DOHH2 (cell line): Measurements from ENCODE around the gene TMEM244.

Source experiments
- EZH2phosphoT487 ChIP-seq: fragments of 200-600 bp; sonication (generic); IDR thresholded peaks from 2 replicates; pipeline ENCODE4 v1.6.1; 2017; ENCODE audit warnings: borderline replicate concordance, mild to moderate bottlenecking, antibody characterized with exemption, low read length, moderate library complexity, mixed read lengths
- TF ChIP-seq, protein P1 (sequence below): fragments of 200-600 bp; sonication (generic); IDR thresholded peaks from one replicate; pipeline ENCODE4 v1.5.1; 2014; ENCODE audit warnings: antibody characterized with exemption, mild to moderate bottlenecking, low read depth, low read length; ENCODE audit not compliant: poor library complexity, severe bottlenecking

DNA sequence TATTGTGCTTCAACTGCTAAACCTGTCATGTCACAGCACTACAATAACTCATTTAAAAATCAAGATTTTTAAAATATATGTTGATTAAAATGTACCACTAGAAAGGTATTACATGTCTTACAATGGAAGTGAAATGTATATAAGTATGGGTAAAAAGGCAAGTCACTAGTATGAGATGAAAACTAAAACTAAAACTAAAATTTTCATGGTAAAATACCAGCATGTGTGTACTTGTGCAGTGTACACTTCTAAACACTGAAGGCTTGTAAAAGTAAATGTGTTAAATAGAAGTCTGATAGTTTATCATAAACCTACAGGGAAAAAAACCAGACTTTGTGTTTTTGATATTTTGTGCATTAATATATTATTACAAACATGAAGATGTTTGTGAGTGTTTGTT lies 13.7 kb upstream of the TMEM244 start:
- TF ChIP-seq, protein P1, sequence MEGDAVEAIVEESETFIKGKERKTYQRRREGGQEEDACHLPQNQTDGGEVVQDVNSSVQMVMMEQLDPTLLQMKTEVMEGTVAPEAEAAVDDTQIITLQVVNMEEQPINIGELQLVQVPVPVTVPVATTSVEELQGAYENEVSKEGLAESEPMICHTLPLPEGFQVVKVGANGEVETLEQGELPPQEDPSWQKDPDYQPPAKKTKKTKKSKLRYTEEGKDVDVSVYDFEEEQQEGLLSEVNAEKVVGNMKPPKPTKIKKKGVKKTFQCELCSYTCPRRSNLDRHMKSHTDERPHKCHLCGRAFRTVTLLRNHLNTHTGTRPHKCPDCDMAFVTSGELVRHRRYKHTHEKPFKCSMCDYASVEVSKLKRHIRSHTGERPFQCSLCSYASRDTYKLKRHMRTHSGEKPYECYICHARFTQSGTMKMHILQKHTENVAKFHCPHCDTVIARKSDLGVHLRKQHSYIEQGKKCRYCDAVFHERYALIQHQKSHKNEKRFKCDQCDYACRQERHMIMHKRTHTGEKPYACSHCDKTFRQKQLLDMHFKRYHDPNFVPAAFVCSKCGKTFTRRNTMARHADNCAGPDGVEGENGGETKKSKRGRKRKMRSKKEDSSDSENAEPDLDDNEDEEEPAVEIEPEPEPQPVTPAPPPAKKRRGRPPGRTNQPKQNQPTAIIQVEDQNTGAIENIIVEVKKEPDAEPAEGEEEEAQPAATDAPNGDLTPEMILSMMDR: no peak
- no peak for TF ChIP-seq EZH2phosphoT487
